Stomach (tissue), 9 donors: ENCODE data around the gene COX19. TPM values are rescaled to one million over a fixed set of nuclear protein-coding genes. Genes with fewer than 3 reads are reported as not detected.

Source experiments
- DNase-seq, 2 donors: peaks; one replicate each; pipeline versions ENCODE4 v3.0.0 to v3.0.0-alpha.2; 2013 to 2019
- H3K27ac ChIP-seq, 5 donors: fragments of 200-600 bp in 4 of 5; sonication (generic) in 4 of 5; one replicate each; pipeline ENCODE4 v1.5.1; 2013 to 2019; ENCODE audit warnings: mild to moderate bottlenecking in 1 of 5, moderate library complexity in 1 of 5
- H3K27me3 ChIP-seq, 3 donors: fragments of 200-600 bp; sonication (generic); one replicate each; pipeline ENCODE4 v1.5.1; 2017 to 2019; ENCODE audit warnings: mixed run types in 1 of 3
- H3K36me3 ChIP-seq, 4 donors: fragments of 200-600 bp; sonication (generic); 1 replicate in 3 of 4; 2 replicates in 1 of 4; pipeline ENCODE4 v1.5.1; 2016 to 2019
- H3K4me1 ChIP-seq, 4 donors: fragments of 200-600 bp; sonication (generic); one replicate each; pipeline ENCODE4 v1.5.1; 2016 to 2019
- H3K4me3 ChIP-seq, 4 donors: fragments of 200-600 bp; sonication (generic) in 3 of 4; one replicate each; pipeline ENCODE4 v1.5.1; 2016 to 2019; ENCODE audit warnings: mild to moderate bottlenecking in 1 of 4
- H3K9me3 ChIP-seq, 4 donors: fragments of 200-600 bp; sonication (generic); one replicate each; pipeline ENCODE4 v1.5.1; 2016 to 2019
- EP300 ChIP-seq: sonication (generic); formaldehyde crosslinking; IDR thresholded peaks from one replicate; pipeline ENCODE4 v1.6.1; 2017; ENCODE audit warnings: antibody characterized with exemption
- POLR2A ChIP-seq, 4 donors: fragments of 450-650 bp; IDR thresholded peaks; one replicate each; pipeline ENCODE4 v1.6.1; 2016; ENCODE audit warnings: antibody characterized with exemption in 4 of 4, control low read depth in 2 of 4, mild to moderate bottlenecking in 1 of 4, moderate library complexity in 1 of 4
- POLR2AphosphoS5 ChIP-seq, 3 donors: sonication (generic); formaldehyde crosslinking; IDR thresholded peaks; one replicate each; pipeline ENCODE4 v1.6.1; 2016; ENCODE audit warnings: antibody characterized with exemption in 3 of 3
- WGBS, 5 donors: extraction: QIAGEN DNeasy Blood & Tissue Kit in 3 of 5; methylation state at CpG; one replicate each; pipeline versions ENCODE4 v1.1.5 to v1.1.7; 2013 to 2018; 5-methylcytosine and 5-hydroxymethylcytosine counted together
- intact Hi-C: fragments of 100-400 bp; cut with DNase I; formaldehyde crosslinking; loops from one replicate; pipeline ENCODE4 v1.15.1; 2023; ENCODE audit warnings: low total_unique reads
- polyA plus RNA-seq, 3 donors: library from polyadenylated mRNA; stranded (reverse); fragments of 200-250 nt; gene quantifications; one replicate each; pipeline ENCODE4 v1.2.3, GENCODE V29; 2013
- total RNA-seq, 5 donors: library from RNA; depleted of rRNA; stranded (reverse); fragments of >200 nt; gene quantifications; one replicate each; pipeline versions ENCODE4 v1.1.0 to v1.2.3, GENCODE V29; 2014 to 2016
- TF ChIP-seq, protein P1 (sequence below), 7 experiments: fragments of 450-650 bp in 4 of 7; fragments of 200-600 bp in 3 of 7; sonication (generic) in 3 of 7; IDR thresholded peaks; one replicate each; pipeline ENCODE4 v1.5.1; 2016 to 2019; ENCODE audit warnings: antibody characterized with exemption in 7 of 7, control low read depth in 2 of 7, mild to moderate bottlenecking in 1 of 7
- donor health status: healthy with polysubstance abuse.
- donor health status: Bipolar disorder and iron deficiency.
- donor health status: healthy.

COX19 gene
- total and polyA plus RNA-seq, 8 donors, result 2.3 to 26.6 (median 6.6) TPM

DNA sequence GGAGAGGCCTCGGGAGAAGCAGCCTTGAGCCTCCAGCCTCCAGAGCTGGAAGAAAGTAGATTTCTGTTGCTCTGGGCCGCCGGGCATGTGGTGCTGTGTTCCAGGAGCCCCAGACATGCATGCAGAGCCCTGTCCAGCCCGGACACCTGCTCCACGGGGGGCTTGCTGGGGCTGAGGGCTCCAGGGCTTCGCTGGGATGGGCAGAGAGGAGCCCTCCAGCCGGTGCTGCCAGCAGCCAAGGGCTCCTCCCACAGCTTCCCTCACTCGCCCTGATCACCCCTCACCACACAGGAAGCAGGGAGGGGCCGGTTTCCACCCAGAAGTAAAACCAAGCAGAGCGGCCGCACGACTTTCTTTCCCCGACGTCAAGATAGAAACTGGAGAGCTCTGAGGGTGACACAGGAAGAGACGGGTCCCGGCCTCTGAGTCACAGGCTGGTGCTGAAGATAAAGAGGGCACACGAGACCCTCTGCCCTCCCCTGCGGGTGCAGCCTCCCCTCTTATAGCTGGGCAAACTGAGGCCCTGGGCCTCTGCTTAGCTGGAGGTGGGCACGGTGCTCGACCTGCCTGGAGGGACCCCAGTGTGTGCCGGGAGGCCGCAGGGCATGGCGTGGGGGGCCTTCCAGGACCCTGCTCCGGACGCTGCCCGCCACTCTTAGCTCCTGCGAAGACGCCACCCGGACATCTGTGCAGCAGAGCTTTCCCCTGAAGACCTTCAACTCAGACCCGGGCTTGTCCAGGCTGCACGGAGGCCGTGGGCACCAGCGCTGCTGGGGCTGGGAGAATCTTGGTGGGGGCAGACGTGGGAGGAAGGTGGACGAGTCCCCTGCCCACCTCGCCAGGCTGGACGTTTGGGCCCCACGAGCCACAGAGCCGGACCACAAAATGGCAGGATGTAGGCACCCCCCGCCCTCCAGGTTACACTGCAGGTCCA lies 52.0 kb downstream of the COX19 start:
- H3K4me1 ChIP-seq, result peaks cover 3 to 60% (median 36%) of the 10 kb centered on the region in 4 donors
- peak; percentile 70 to 93 for DNase-seq
- TF ChIP-seq POLR2AphosphoS5 (IDR thresholded peaks at IDR 0.05), result peak in 1 of 3 donors; percentile 20
- no peak for TF ChIP-seq EP300
- H3K4me3 ChIP-seq, result peak overlapping the region in 3 of 4 donors; percentile 6 to 31 (median 17)
- H3K9me3 ChIP-seq, result no peaks in the 10 kb centered on the region
- 41 to 70% (median 63%) methylated on average over 19 to 40 of the region's 40 CpGs for WGBS, 5 donors
- intact Hi-C loops, result no loop called here
- H3K36me3 ChIP-seq, result peaks cover 0 to 10% (median 8%) of the 10 kb centered on the region in 4 donors
- H3K27ac ChIP-seq, result peak overlapping the region; percentile 30 to 76 (median 66)
- H3K27me3 ChIP-seq, result no peaks in the 10 kb centered on the region

DNA sequence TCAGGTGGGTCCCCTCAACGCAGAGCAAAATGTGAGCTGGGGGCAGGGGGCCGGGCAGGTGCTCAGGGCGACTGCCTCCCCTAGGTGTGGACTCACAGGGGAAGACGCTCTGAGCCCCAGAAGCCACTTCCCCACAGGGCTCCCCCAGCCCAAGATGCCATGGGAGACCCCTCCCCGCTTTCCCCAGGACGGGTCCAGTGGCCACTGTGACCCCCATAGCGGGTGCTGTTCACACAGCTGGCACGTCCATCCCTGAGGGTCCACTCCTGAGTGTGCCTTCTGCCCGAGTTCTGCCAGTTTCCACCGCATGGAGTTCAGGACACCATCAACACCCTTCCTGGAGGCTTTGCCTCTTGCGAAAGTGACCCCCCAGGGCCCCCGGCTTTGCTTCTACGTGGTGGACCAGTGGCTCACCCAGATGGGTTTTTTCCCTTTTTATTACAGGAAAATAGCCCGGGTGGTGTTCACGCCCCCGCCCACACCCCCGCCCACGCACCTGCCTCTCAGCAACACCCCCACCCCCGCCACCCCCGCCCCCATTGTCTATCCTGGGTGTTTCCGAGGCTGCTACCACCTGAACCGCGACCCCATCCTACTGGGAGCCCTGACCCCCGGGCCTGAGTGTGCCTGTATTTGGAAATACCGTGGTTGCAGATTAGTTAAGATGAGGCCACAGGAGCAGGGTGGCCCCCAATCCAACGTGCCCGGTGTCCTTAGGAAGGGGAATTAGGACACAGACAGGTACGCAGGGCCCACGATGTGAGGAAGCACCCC lies 52.8 kb downstream of the COX19 start:
- intact Hi-C loops, result no loop called here
- H3K4me1 ChIP-seq, result peaks cover 4 to 55% (median 37%) of the 10 kb centered on the region in 4 donors

DNA sequence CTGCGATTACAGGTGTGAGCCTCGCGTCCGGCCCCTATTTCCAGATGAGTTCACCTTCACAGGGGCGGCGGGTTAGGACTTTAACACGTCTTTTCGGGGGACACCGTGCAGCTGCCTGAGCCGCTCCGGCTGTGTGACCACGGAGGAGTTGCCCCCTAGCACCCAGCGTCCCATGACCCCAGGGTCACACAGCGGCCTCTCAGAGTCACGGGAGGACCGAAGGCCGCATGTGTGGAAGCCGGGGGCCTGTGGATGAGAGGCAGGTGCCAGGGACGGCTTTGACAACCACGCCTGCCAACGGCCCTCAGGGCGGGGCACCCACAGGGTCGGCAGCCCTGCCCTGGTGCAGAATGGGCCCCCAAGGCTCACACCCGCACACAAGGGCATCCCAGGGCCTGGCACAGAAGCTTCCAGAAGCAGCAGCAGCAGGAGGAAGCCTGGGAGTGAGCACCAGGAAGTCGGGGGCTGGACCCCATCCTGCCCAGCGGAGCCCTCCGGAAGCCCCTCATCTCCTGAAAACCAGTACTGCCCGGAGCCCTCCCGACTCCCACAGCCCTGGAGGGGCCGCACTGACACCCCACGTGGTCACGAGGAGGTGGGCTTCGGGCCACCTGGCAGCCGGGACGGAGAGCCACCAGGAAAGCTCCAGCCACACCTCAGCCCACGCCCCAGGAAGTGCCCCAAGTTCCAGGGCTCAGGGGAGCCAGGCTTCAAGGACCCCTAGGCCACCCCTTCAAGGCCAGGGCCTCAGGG lies 53.6 kb downstream of the COX19 start:
- Histone ChIP-seq H3K4me3 (no peak overlapping the region), H3K9me3 (no peaks in the 10 kb centered on the region), H3K27me3 (no peaks in the 10 kb centered on the region), H3K27ac (peak overlapping the region in 4 of 5 donors; percentile 2 to 76 (median 70)), H3K36me3 (peaks cover 0 to 14% (median 9%) of the 10 kb centered on the region in 4 donors), H3K4me1 (peaks cover 7 to 53% (median 40%) of the 10 kb centered on the region in 4 donors)
- DNase-seq, result peak in 1 of 2 donors; percentile 24
- no peak for TF ChIP-seq POLR2AphosphoS5 (IDR thresholded peaks at IDR 0.05)
- TF ChIP-seq POLR2A (IDR thresholded peaks at IDR 0.05), result no peak
- TF ChIP-seq, protein P1, sequence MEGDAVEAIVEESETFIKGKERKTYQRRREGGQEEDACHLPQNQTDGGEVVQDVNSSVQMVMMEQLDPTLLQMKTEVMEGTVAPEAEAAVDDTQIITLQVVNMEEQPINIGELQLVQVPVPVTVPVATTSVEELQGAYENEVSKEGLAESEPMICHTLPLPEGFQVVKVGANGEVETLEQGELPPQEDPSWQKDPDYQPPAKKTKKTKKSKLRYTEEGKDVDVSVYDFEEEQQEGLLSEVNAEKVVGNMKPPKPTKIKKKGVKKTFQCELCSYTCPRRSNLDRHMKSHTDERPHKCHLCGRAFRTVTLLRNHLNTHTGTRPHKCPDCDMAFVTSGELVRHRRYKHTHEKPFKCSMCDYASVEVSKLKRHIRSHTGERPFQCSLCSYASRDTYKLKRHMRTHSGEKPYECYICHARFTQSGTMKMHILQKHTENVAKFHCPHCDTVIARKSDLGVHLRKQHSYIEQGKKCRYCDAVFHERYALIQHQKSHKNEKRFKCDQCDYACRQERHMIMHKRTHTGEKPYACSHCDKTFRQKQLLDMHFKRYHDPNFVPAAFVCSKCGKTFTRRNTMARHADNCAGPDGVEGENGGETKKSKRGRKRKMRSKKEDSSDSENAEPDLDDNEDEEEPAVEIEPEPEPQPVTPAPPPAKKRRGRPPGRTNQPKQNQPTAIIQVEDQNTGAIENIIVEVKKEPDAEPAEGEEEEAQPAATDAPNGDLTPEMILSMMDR (IDR thresholded peaks at IDR 0.05), result no peak
- no peak for TF ChIP-seq EP300
- intact Hi-C loops, result no loop called here
- WGBS, 5 donors, result 64 to 82% (median 66%) methylated on average over 12 to 36 of the region's 36 CpGs

More for the DNA sequence above, 52.8 kb downstream of the COX19 start:
- H3K27ac ChIP-seq, result peak overlapping the region; percentile 30 to 76 (median 64)
- WGBS, 5 donors, result 56 to 72% (median 64%) methylated on average over 25 to 29 of the region's 29 CpGs
- peak overlapping the region in 3 of 4 donors; percentile 6 to 31 (median 17) for H3K4me3 ChIP-seq
- peak in 1 of 2 donors; percentile 21 for DNase-seq
- no peak for TF ChIP-seq POLR2A (IDR thresholded peaks at IDR 0.05)
- TF ChIP-seq, protein P1 (IDR thresholded peaks at IDR 0.05), result no peak
- no peak for TF ChIP-seq EP300
- TF ChIP-seq POLR2AphosphoS5 (IDR thresholded peaks at IDR 0.05), result no peak
- no peaks in the 10 kb centered on the region for H3K9me3 ChIP-seq
- no peaks in the 10 kb centered on the region for H3K27me3 ChIP-seq
- H3K36me3 ChIP-seq, result peaks cover 0 to 14% (median 9%) of the 10 kb centered on the region in 4 donors

DNA sequence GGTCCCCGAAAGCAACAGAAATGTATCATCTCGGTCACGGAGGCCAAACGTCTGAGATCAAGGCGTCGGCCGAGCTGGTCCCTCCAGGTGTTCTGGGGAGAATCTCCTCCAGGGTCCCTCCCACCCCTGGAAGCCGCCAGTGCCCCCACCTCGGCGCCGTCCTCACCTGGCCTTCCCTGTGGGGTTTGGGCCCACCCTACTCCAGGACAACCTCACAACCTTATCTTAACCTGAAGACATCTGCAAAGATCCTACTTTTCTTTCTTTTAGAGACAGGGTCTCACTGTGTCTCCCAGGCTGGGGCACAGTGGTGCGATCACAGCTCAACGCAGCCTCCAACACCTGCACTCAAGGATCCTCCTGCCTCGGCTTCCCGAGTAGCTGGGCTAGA lies 54.3 kb downstream of the COX19 start:
- H3K4me3 ChIP-seq, result no peak overlapping the region
- TF ChIP-seq EP300 (no peak), POLR2AphosphoS5 (IDR thresholded peaks at IDR 0.05) (no peak), POLR2A (IDR thresholded peaks at IDR 0.05) (no peak)
- TF ChIP-seq, protein P1 (IDR thresholded peaks at IDR 0.05), result no peak
- no peak overlapping the region for H3K27ac ChIP-seq
- 87 to 95% (median 94%) methylated on average over 11 to 15 of the region's 15 CpGs for WGBS, 5 donors
- intact Hi-C loops, result no loop called here
- H3K9me3 ChIP-seq, result no peaks in the 10 kb centered on the region
- H3K36me3 ChIP-seq, result peaks cover 0 to 14% (median 9%) of the 10 kb centered on the region in 4 donors
- no peaks in the 10 kb centered on the region for H3K27me3 ChIP-seq
- DNase-seq, result peak in 1 of 2 donors; percentile 17
- peaks cover 6 to 53% (median 44%) of the 10 kb centered on the region in 4 donors for H3K4me1 ChIP-seq
